GM10248 (cell line): ENCODE measurements around the gene ARMC7.

Experiments
- CTCF ChIA-PET: fragments of 300-600 bp; sonication (Branson Sonifier 250); formaldehyde crosslinking; extraction: SDS; loops from one replicate; lab custom pipeline; 2021; ENCODE audit warnings: antibody characterized with exemption; lab: Yijun Ruan, JAX
- POLR2A ChIA-PET: fragments of 350-650 bp; sonication (Branson Sonifier 250); formaldehyde crosslinking; extraction: SDS; loops from one replicate; lab custom pipeline; 2020; ENCODE audit warnings: antibody characterized with exemption; lab: Yijun Ruan, JAX
- DNase-seq: peaks from one replicate; pipeline ENCODE4 v3.0.0; 2012; ENCODE audit errors: extremely low spot score
- TF ChIP-seq, protein P1 (sequence below): IDR thresholded peaks from 2 replicates; pipeline ENCODE4 v1.5.1; 2012; ENCODE audit warnings: mild to moderate bottlenecking, low read depth; ENCODE audit errors: extremely low read depth, missing control alignments, control extremely low read depth

Gene ARMC7

DNA sequence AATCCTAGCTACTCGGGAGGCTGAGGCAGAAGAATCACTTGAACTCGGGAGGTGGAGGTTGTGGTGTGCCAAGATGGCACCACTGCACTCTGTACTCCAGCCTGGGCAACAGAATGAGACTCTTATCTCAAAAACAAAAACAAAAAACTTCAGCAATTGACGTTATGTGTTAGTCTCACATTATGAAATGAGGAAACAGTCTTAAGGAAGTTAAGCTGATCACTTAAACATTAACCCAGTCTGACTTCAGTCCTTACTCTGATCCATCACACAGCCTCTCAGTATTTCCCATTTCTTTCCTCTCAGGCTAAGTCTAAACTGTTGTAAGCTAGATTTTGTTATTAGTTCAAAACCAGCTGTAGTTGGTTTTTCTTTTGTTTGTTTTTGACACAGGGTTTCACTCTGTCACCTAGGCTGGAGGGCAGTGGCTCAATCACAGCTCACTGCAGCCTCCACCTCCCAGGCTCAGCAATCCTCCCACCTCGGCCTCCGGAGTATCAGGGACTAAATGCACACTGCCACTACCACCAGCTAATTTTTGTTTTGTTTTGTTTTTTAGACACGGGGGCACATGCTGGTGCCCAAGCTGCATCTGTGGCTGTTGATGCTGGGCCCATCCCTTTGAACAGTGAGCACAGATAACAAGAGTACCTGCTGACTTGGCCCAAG lies 38.2 kb downstream of the ARMC7 start:
- ChIA-PET CTCF (interaction anchor here (0.9 to 3.4 kb wide), 7 partner anchors 11 to 232 kb away, joined by 3 to 18 read pairs (median 4); partner anchors contain the start of gene NT5C), POLR2A (no interaction called here)
- TF ChIP-seq, protein P1, sequence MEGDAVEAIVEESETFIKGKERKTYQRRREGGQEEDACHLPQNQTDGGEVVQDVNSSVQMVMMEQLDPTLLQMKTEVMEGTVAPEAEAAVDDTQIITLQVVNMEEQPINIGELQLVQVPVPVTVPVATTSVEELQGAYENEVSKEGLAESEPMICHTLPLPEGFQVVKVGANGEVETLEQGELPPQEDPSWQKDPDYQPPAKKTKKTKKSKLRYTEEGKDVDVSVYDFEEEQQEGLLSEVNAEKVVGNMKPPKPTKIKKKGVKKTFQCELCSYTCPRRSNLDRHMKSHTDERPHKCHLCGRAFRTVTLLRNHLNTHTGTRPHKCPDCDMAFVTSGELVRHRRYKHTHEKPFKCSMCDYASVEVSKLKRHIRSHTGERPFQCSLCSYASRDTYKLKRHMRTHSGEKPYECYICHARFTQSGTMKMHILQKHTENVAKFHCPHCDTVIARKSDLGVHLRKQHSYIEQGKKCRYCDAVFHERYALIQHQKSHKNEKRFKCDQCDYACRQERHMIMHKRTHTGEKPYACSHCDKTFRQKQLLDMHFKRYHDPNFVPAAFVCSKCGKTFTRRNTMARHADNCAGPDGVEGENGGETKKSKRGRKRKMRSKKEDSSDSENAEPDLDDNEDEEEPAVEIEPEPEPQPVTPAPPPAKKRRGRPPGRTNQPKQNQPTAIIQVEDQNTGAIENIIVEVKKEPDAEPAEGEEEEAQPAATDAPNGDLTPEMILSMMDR = no peak
- no peak for DNase-seq

DNA sequence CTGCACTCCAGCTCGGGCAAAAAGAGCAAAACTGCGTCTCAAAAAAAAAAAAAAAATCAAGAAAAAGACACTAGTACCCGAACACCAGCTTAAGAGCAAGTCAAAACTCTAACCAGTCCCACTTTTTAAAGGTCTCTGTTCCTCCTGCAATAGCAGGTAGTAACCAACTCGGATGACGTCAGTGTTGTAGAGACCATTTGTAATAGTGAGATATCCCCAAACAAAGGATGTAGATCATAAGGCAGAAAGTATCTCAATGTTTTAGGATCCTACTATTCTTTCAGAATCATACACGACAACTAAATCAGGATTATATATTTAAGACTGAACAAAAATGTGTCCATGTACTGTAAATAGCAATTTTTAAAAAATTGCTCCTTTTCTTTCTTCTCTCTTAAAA lies 42.2 kb downstream of the ARMC7 start:
- ChIA-PET CTCF (interaction anchor here (1.6 to 1.8 kb wide), 2 partner anchors 20 to 36 kb away, joined by 4 to 5 read pairs; no protein-coding TSS in a partner anchor), POLR2A (interaction anchor here (0.9 to 1.0 kb wide), 2 partner anchors 139 to 191 kb away, joined by 4 read pairs; partner anchors contain the start of gene MRPL58)
- TF ChIP-seq, protein P1 = no peak
- no peak for DNase-seq

DNA sequence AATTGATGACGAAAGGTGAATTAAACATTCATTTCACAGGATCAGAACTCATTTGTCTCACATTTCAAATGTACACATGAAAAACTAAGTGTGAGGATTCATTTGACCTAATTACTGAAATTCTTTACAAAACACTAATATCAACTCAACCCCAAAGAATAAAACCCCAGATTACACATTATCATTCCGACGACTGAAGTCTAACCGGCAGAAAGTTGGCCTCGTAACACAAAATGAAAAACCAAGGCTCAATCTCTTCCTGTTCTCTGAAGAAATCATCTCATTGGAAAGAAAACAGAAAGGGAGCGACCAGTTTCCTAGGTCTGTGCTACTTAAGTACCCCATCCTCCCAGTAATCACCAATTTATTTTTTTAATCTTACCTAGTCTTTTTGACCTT lies 42.8 kb downstream of the ARMC7 start:
- ChIA-PET POLR2A (no interaction called here), CTCF (no interaction called here)
- TF ChIP-seq, protein P1 = no peak
- no peak for DNase-seq

DNA sequence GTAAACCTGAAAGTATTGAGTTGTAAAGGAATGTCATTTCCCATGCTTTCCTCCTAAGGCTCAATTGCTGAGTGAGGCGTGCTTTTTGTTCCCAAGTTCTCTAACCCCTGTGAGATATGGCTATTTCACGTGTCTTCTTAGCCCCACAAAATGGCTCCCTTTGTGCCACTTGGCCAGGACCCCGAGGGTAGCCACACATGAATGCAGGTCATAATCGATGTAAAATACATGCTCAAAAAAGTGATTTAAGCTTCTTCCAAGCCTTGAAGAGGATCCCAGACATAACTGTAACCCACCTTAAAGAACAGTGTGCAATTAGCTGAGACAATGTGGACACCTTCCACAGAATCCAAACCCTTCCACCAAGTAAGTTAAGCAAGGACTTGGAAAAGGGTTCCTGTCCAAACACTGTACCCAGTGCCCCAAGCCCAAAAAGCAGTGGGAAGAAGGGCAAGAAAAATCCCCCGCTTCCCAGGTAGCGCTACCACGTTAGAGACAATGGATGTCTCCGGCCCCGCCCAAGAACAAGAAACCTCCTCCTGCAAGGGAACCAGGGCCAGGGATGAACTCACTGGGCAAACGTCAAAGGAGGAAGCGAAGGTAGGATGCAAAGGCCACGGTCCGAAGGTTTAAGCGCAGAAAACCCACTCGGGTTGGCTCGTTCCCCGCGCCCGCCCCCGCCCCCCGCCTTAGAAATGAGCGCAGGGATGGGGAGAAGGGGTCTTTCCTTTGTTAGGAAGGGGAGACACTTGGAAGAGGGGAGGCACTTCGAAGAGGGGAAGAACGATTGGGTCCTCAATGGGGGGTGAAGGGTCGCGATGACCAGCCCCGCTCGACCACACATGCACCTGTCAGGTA lies 43.4 kb downstream of the ARMC7 start:
- CTCF ChIA-PET = no interaction called here
- POLR2A ChIA-PET = interaction anchor here (0.5 kb wide), 2 partner anchors 20 to 112 kb away, joined by 3 read pairs; no protein-coding TSS in a partner anchor
- TF ChIP-seq, protein P1 = no peak
- peak; percentile 54 for DNase-seq

DNA sequence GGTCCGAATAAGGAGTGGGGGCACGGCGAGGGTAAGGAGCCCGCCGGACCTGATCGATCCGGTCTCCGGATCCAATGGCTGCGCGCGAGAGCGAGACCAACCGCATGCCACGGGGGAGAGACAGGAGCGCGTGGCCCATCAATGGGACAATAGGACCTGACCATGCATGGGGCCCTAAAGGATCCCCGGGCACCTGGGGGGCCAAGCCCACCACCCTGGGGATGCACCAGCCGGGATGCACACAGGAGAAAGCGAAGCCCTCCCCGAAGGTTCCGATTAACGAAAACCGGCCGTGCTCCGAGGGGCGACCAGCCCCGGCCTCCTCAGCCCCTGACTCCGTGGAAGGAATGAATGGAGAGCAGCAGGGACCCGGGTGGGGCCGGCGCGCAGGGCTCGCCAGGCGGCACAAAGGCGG lies 44.0 kb downstream of the ARMC7 start:
- peak; percentile 19 for DNase-seq
- TF ChIP-seq, protein P1 = no peak
- POLR2A ChIA-PET = interaction anchor here (1.0 to 1.5 kb wide), 11 partner anchors 9 to 363 kb away, joined by 3 to 20 read pairs (median 4); partner anchors contain the start of genes ARMC7, MIF4GD, MRPL58 and NT5C
- CTCF ChIA-PET = interaction anchor here (1.5 kb wide), 1 partner anchor 23 kb away, joined by 6 read pairs; the partner anchor contains the start of gene NT5C
